DOHH2 (cell line): ENCODE measurements around the gene PCAT7.

Experiments
- CTCF ChIP-seq: fragments of 200-600 bp; sonication (generic); IDR thresholded peaks from one replicate; pipeline ENCODE4 v1.5.1; 2014; ENCODE audit warnings: antibody characterized with exemption, mild to moderate bottlenecking, low read depth, low read length; ENCODE audit not compliant: poor library complexity, severe bottlenecking
- EZH2phosphoT487 ChIP-seq: fragments of 200-600 bp; sonication (generic); IDR thresholded peaks from 2 replicates; pipeline ENCODE4 v1.6.1; 2017; ENCODE audit warnings: borderline replicate concordance, mild to moderate bottlenecking, antibody characterized with exemption, low read length, moderate library complexity, mixed read lengths

GRCh38 chr9:94511955-94512265 is 43.0 kb upstream of the PCAT7 start:
- TF ChIP-seq CTCF, result no peak
- TF ChIP-seq EZH2phosphoT487, result no peak
